OCI-LY1 (cell line): ENCODE measurements around the gene STK24.

Source experiments
- CTCF ChIP-seq: fragments of 200-600 bp; sonication (generic), shearing (Covaris generic); IDR thresholded peaks from 2 replicates; pipeline ENCODE4 v1.5.1; 2017; ENCODE audit warnings: mild to moderate bottlenecking, antibody characterized with exemption, low read length, moderate library complexity, mixed read lengths
- EZH2 ChIP-seq: fragments of 200-600 bp; sonication (generic), shearing (Covaris generic); IDR thresholded peaks from 2 replicates; pipeline ENCODE4 v1.8.0; 2017; ENCODE audit warnings: borderline replicate concordance, mixed run types, mild to moderate bottlenecking, antibody characterized with exemption, low read length, moderate library complexity, mixed read lengths

- TF ChIP-seq EZH2 = no peak
- no peak for TF ChIP-seq CTCF
Observed at GRCh38 chr13:98517576-98518310, 59.2 kb downstream of the STK24 start.
